HCT116 (cell line): ENCODE data around the gene TMEM178A. TPM values are rescaled to one million over a fixed set of nuclear protein-coding genes. Genes with fewer than 3 reads are reported as not detected.

Source experiments
- ATAC-seq: fragments of 200-7000 bp; cut with Tn5 transposase; 2 replicates; pipeline ENCODE4 v1.9.1; 2020; ENCODE audit warnings: mild to moderate bottlenecking, moderate library complexity
- BruUV-seq: library from RNA; stranded (reverse); fragments of 400-500 nt; replicated peaks from 2 replicates; lab custom pipeline; 2021; lab: Mats Ljungman, UMichigan
- CTCF ChIA-PET: fragments of 300-600 bp; sonication (Branson Sonifier 250); formaldehyde crosslinking; loops from one replicate; lab custom pipeline; 2021; ENCODE audit warnings: antibody characterized with exemption; lab: Charles Lee
- POLR2A ChIA-PET: fragments of 300-600, 350-600 bp; sonication (Branson Sonifier 250); formaldehyde crosslinking; loops from one replicate; lab custom pipeline; 2021; ENCODE audit warnings: antibody characterized with exemption; lab: Charles Lee
- RAD21 ChIA-PET, 2 experiments: fragments of 300-600 bp; sonication (Branson Sonifier 250); formaldehyde crosslinking; loops; one replicate each; lab custom pipeline; 2023; ENCODE audit warnings: low total read pairs in 2 of 2; ENCODE audit not compliant: uncharacterized antibody in 2 of 2, unreplicated experiment in 2 of 2, low non-redundant PET in 1 of 2; lab: Charles Lee
- DNase-seq: peaks from one replicate; pipeline ENCODE4 v3.0.0-alpha.2; 2010; ENCODE audit warnings: low read depth, low spot score
- H2AFZ ChIP-seq: fragments of 200-600 bp; shearing (Covaris generic), sonication (generic); 2 replicates; pipeline ENCODE4 v1.6.1; 2017; ENCODE audit warnings: low read depth, mixed run types, mixed read lengths, antibody characterized with exemption, low read length; ENCODE audit not compliant: poor library complexity, severe bottlenecking
- H3K27ac ChIP-seq: 2 replicates; pipeline ENCODE4 v1.5.1; 2012; ENCODE audit warnings: low read depth, low read length
- H3K27me3 ChIP-seq: fragments of 200-600 bp; sonication (generic); 2 replicates; pipeline ENCODE4 v1.6.1; 2016; ENCODE audit warnings: mixed run types, low read length, mixed read lengths; ENCODE audit not compliant: insufficient read depth
- H3K36me3 ChIP-seq, 2 experiments: fragments of 200-500 bp in 1 of 2; fragments of 200-600 bp in 1 of 2; sonication (Bioruptor generic) in 1 of 2; sonication (generic) in 1 of 2; 2 replicates each; pipeline versions ENCODE4 v1.5.1 to v1.6.1; 2014 to 2016; ENCODE audit warnings: low read length in 2 of 2, inconsistent platforms in 1 of 2, mixed read lengths in 1 of 2, mixed run types in 1 of 2; ENCODE audit not compliant: insufficient read depth in 2 of 2, control insufficient read depth in 1 of 2
- H3K4me1 ChIP-seq, 2 experiments: fragments of 200-600 bp in 1 of 2; sonication (generic) in 1 of 2; 2 replicates each; pipeline versions ENCODE4 v1.5.1 to v1.6.1; 2012 to 2017; ENCODE audit warnings: low read length in 2 of 2, inconsistent platforms in 1 of 2, mild to moderate bottlenecking in 1 of 2, mixed read lengths in 1 of 2, mixed run types in 1 of 2, moderate library complexity in 1 of 2; ENCODE audit not compliant: insufficient read depth in 2 of 2, control insufficient read depth in 1 of 2
- H3K4me2 ChIP-seq: fragments of 200-600 bp; sonication (generic); 2 replicates; pipeline ENCODE4 v1.6.1; 2017; ENCODE audit warnings: mixed run types, low read length, mixed read lengths
- H3K4me3 ChIP-seq, 2 experiments: fragments of 200-600 bp in 1 of 2; sonication (generic) in 1 of 2; replicated peaks in 1 of 2; 2 replicates each; pipeline ENCODE4 v1.5.1; 2011 to 2016; ENCODE audit warnings: low read length in 2 of 2, control low read depth in 1 of 2, low read depth in 1 of 2, mild to moderate bottlenecking in 1 of 2, mixed read lengths in 1 of 2, mixed run types in 1 of 2
- H3K79me2 ChIP-seq: fragments of 200-600 bp; sonication (generic); 2 replicates; pipeline ENCODE4 v1.6.1; 2017; ENCODE audit warnings: mild to moderate bottlenecking, mixed run types, low read length, moderate library complexity, mixed read lengths; ENCODE audit not compliant: insufficient read depth
- H3K9ac ChIP-seq: fragments of 200-600 bp; sonication (generic); 2 replicates; pipeline ENCODE4 v1.6.1; 2016; ENCODE audit warnings: low read length, mixed read lengths
- H3K9me2 ChIP-seq: fragments of 200-600 bp; sonication (generic), shearing (Covaris generic); 2 replicates; pipeline ENCODE4 v1.6.1; 2017; ENCODE audit warnings: mixed run types, mild to moderate bottlenecking, moderate library complexity; ENCODE audit not compliant: insufficient read depth
- H3K9me3 ChIP-seq, 2 experiments: fragments of 200-500 bp in 1 of 2; fragments of 200-600 bp in 1 of 2; sonication (Bioruptor generic) in 1 of 2; sonication (generic) in 1 of 2; 2 replicates each; pipeline ENCODE4 v1.6.1; 2014 to 2017; ENCODE audit warnings: low read length in 2 of 2, mixed read lengths in 2 of 2, inconsistent platforms in 1 of 2, low read depth in 1 of 2, mild to moderate bottlenecking in 1 of 2, mixed run types in 1 of 2, moderate library complexity in 1 of 2; ENCODE audit not compliant: control insufficient read depth in 1 of 2, insufficient read depth in 1 of 2
- H4K20me1 ChIP-seq: fragments of 200-600 bp; sonication (generic), shearing (Covaris generic); 2 replicates; pipeline ENCODE4 v1.6.1; 2017; ENCODE audit warnings: mixed run types, mild to moderate bottlenecking, moderate library complexity; ENCODE audit not compliant: insufficient read depth
- CEBPB ChIP-seq: IDR thresholded peaks from 2 replicates; pipeline ENCODE4 v1.6.1; 2012; ENCODE audit warnings: low read depth
- EGR1 ChIP-seq: IDR thresholded peaks from 2 replicates; pipeline ENCODE4 v1.6.1; 2012; ENCODE audit warnings: low read depth
- ELF1 ChIP-seq: IDR thresholded peaks from 2 replicates; pipeline ENCODE4 v1.6.1; 2012; ENCODE audit warnings: low read depth, borderline replicate concordance
- EZH2 ChIP-seq: fragments of 200-600 bp; sonication (generic); IDR thresholded peaks from 2 replicates; pipeline ENCODE4 v1.6.1; 2017; ENCODE audit warnings: antibody characterized with exemption, mixed run types
- EZH2phosphoT487 ChIP-seq: fragments of 200-600 bp; IDR thresholded peaks from 2 replicates; pipeline ENCODE4 v1.6.1; 2018; ENCODE audit warnings: antibody characterized with exemption, borderline replicate concordance
- JUND ChIP-seq: IDR thresholded peaks from 2 replicates; pipeline ENCODE4 v1.6.1; 2012
- RAD21 ChIP-seq: IDR thresholded peaks from 2 replicates; pipeline ENCODE4 v1.6.1; 2012; ENCODE audit warnings: low read depth, mild to moderate bottlenecking
- SIN3A ChIP-seq: IDR thresholded peaks from 2 replicates; pipeline ENCODE4 v1.6.1; 2012; ENCODE audit warnings: low read depth
- SP1 ChIP-seq: IDR thresholded peaks from 2 replicates; pipeline ENCODE4 v1.6.1; 2012; ENCODE audit warnings: low read depth
- SRF ChIP-seq: IDR thresholded peaks from 2 replicates; pipeline ENCODE4 v1.6.1; 2012; ENCODE audit warnings: low read depth
- ZFX ChIP-seq: fragments of 450-650 bp; IDR thresholded peaks from 2 replicates; pipeline ENCODE4 v1.6.1; 2017
- intact Hi-C: fragments of 100-400 bp; cut with micrococcal nuclease; formaldehyde crosslinking; loops from 2 replicates; pipeline ENCODE4 v1.10.0; 2022
- total RNA-seq: library from RNA; stranded (reverse); gene quantifications from one replicate; pipeline ENCODE4 v1.2.1, GENCODE V29; 2021; ENCODE audit not compliant: unreplicated experiment
- TF ChIP-seq, protein P1 (sequence below), 3 experiments: fragments of 200-600 bp in 1 of 3; sonication (generic) in 1 of 3; IDR thresholded peaks in 2 of 3; conservative IDR thresholded peaks in 1 of 3; 2 replicates each; pipeline ENCODE4 v1.5.1; 2012 to 2017; ENCODE audit warnings: low read depth in 2 of 3, low read length in 2 of 3, antibody characterized with exemption in 1 of 3, borderline replicate concordance in 1 of 3, control low read depth in 1 of 3, mild to moderate bottlenecking in 1 of 3, mixed read lengths in 1 of 3, mixed run types in 1 of 3, moderate library complexity in 1 of 3; ENCODE audit not compliant: insufficient read depth in 1 of 3
- TF ChIP-seq, protein P2 (sequence below): IDR thresholded peaks from 2 replicates; pipeline ENCODE4 v1.6.1; 2011; ENCODE audit warnings: mild to moderate bottlenecking, low read length, moderate library complexity; ENCODE audit not compliant: insufficient replicate concordance; ENCODE audit errors: extremely low read depth
- TF ChIP-seq, protein P3 (sequence below): IDR thresholded peaks from 2 replicates; pipeline ENCODE4 v1.6.1; 2012; ENCODE audit warnings: low read depth
- TF ChIP-seq, protein P4 (sequence below): IDR thresholded peaks from 2 replicates; pipeline ENCODE4 v1.6.1; 2012
- TF ChIP-seq, protein P5 (sequence below): IDR thresholded peaks from 2 replicates; pipeline ENCODE4 v1.6.1; 2012

Gene TMEM178A
- total RNA-seq, 1 experiment from 2014 or later, result 1.3 TPM

DNA sequence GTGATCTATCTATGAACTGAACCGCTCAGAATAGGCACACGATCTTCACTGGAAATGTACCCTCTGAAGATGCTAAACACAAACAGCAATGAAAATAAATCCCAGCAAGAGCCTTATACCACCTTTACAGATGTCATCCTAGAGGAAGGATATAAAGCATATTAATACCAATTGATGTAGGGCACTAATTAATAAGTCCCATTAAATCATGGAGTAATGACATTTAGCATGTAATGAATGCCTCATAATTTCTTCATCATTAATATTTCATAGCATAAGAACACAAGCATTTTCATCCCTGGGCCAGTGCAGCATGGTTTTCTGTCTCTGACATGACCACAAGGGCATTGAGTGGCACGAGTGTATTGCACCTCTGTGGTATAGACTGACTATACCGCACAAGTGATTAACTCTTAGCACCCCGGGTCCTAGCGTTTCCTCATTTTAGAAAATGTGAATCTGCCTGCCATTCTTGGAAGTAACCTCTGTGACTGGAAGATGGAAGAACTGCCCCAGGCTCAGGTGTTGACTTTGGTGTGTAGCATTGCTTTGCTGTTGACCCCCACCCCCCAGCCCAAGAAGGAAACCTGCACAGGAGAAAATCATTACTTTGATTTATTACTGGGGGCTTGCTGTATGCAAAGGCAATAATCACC is 1.4 kb upstream of the TMEM178A start (continued):
- no peak for TF ChIP-seq RAD21
- no peak for TF ChIP-seq SP1

DNA sequence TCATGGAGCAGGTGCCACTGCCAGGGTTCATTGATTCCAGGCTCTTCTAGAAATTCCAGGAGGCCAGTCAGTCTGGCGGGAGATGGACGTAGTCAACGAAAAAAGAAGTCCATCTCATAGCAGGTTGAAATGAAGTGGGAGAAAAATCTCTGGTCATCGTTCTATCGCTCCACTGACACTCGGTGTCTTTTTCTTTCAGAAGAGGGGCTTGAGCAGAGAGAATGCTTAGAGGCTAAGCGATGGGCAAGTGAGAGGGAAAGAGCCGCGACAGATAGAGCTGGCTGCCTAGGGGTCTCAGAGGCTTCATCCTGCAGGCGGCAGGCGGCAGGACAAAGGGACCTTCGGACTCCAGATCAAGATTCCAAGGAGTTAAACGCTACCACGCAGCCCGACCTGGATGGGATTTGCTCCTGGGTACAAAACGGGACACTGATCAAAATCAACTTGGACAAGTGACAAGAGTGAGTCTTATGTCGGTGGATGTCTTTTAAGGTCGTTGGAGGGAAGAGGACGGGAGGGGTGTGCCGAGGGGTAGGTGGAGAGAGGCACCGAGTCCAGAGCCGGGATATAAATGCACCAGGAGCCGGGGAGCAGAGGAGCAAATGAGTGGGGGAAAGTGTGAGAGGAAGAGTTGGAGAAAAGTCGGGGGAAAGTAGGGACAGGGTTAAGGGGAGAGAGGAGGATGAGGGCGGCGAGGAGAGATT is 677 bp upstream of the TMEM178A start:
- H3K27me3 ChIP-seq, result no peaks in the 10 kb centered on the region
- no peaks in the 10 kb centered on the region for H3K4me1 ChIP-seq
- TF ChIP-seq EGR1 (no peak), ELF1 (no peak), ZFX (no peak), SIN3A (no peak), RAD21 (no peak), SP1 (no peak), EZH2phosphoT487 (no peak), EZH2 (no peak), JUND (no peak), SRF (no peak), CEBPB (no peak)
- TF ChIP-seq, protein P1, sequence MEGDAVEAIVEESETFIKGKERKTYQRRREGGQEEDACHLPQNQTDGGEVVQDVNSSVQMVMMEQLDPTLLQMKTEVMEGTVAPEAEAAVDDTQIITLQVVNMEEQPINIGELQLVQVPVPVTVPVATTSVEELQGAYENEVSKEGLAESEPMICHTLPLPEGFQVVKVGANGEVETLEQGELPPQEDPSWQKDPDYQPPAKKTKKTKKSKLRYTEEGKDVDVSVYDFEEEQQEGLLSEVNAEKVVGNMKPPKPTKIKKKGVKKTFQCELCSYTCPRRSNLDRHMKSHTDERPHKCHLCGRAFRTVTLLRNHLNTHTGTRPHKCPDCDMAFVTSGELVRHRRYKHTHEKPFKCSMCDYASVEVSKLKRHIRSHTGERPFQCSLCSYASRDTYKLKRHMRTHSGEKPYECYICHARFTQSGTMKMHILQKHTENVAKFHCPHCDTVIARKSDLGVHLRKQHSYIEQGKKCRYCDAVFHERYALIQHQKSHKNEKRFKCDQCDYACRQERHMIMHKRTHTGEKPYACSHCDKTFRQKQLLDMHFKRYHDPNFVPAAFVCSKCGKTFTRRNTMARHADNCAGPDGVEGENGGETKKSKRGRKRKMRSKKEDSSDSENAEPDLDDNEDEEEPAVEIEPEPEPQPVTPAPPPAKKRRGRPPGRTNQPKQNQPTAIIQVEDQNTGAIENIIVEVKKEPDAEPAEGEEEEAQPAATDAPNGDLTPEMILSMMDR (IDR thresholded peaks at IDR 0.05 in 2 of 3, conservative IDR thresholded peaks at IDR 0.05 in 1 of 3; ENCODE audit: borderline replicate concordance in 1 of 3, insufficient read depth in 1 of 3, low read depth in 2 of 3, low read length in 2 of 3), result no peak
- TF ChIP-seq, protein P2, sequence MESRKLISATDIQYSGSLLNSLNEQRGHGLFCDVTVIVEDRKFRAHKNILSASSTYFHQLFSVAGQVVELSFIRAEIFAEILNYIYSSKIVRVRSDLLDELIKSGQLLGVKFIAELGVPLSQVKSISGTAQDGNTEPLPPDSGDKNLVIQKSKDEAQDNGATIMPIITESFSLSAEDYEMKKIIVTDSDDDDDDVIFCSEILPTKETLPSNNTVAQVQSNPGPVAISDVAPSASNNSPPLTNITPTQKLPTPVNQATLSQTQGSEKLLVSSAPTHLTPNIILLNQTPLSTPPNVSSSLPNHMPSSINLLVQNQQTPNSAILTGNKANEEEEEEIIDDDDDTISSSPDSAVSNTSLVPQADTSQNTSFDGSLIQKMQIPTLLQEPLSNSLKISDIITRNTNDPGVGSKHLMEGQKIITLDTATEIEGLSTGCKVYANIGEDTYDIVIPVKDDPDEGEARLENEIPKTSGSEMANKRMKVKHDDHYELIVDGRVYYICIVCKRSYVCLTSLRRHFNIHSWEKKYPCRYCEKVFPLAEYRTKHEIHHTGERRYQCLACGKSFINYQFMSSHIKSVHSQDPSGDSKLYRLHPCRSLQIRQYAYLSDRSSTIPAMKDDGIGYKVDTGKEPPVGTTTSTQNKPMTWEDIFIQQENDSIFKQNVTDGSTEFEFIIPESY, result no peak
- TF ChIP-seq, protein P3, sequence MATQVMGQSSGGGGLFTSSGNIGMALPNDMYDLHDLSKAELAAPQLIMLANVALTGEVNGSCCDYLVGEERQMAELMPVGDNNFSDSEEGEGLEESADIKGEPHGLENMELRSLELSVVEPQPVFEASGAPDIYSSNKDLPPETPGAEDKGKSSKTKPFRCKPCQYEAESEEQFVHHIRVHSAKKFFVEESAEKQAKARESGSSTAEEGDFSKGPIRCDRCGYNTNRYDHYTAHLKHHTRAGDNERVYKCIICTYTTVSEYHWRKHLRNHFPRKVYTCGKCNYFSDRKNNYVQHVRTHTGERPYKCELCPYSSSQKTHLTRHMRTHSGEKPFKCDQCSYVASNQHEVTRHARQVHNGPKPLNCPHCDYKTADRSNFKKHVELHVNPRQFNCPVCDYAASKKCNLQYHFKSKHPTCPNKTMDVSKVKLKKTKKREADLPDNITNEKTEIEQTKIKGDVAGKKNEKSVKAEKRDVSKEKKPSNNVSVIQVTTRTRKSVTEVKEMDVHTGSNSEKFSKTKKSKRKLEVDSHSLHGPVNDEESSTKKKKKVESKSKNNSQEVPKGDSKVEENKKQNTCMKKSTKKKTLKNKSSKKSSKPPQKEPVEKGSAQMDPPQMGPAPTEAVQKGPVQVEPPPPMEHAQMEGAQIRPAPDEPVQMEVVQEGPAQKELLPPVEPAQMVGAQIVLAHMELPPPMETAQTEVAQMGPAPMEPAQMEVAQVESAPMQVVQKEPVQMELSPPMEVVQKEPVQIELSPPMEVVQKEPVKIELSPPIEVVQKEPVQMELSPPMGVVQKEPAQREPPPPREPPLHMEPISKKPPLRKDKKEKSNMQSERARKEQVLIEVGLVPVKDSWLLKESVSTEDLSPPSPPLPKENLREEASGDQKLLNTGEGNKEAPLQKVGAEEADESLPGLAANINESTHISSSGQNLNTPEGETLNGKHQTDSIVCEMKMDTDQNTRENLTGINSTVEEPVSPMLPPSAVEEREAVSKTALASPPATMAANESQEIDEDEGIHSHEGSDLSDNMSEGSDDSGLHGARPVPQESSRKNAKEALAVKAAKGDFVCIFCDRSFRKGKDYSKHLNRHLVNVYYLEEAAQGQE, result no peak
- TF ChIP-seq, protein P4, sequence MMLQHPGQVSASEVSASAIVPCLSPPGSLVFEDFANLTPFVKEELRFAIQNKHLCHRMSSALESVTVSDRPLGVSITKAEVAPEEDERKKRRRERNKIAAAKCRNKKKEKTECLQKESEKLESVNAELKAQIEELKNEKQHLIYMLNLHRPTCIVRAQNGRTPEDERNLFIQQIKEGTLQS, result no peak
- TF ChIP-seq, protein P5, sequence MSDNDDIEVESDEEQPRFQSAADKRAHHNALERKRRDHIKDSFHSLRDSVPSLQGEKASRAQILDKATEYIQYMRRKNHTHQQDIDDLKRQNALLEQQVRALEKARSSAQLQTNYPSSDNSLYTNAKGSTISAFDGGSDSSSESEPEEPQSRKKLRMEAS, result no peak
- no peak overlapping the region for H2AFZ ChIP-seq
- no peaks in the 10 kb centered on the region for H3K79me2 ChIP-seq
- BruUV-seq, result no TSS peak
- no peaks in the 10 kb centered on the region for H4K20me1 ChIP-seq
- no peaks in the 10 kb centered on the region for H3K36me3 ChIP-seq
- no peak overlapping the region for H3K4me2 ChIP-seq
- no peak overlapping the region for H3K4me3 ChIP-seq
- H3K9me3 ChIP-seq, result no peaks in the 10 kb centered on the region
- H3K9me2 ChIP-seq, result no peaks in the 10 kb centered on the region
- ChIA-PET RAD21 (no interaction called here), CTCF (no interaction called here), POLR2A (no interaction called here)
- intact Hi-C loops, result no loop called here
- H3K27ac ChIP-seq, result no peak overlapping the region
- DNase-seq (no peak), ATAC-seq (no peak)
- no peak overlapping the region for H3K9ac ChIP-seq
